Activated CD4-positive, alpha-beta T cell treated with anti-CD3 and anti-CD28 coated beads, Interleukin-2, amount 50 U/mL, for 24 hours (primary cell): ENCODE measurements around the gene SLC25A46.
A peak's percentile ranks its signal among the peaks of the same experiment; 100 is the strongest.
"Not testable (repeated sequence)": the region's sequence is repeated elsewhere in the genome, so short reads cannot be mapped to it uniquely, and the experiment has no call there.

Experiments used
- DNase-seq, 2 donors: peaks; one replicate each; pipeline ENCODE4 v3.0.0-alpha.2; 2020; ENCODE audit warnings: low read depth in 1 of 2, low spot score in 1 of 2

The SLC25A46 gene

DNA sequence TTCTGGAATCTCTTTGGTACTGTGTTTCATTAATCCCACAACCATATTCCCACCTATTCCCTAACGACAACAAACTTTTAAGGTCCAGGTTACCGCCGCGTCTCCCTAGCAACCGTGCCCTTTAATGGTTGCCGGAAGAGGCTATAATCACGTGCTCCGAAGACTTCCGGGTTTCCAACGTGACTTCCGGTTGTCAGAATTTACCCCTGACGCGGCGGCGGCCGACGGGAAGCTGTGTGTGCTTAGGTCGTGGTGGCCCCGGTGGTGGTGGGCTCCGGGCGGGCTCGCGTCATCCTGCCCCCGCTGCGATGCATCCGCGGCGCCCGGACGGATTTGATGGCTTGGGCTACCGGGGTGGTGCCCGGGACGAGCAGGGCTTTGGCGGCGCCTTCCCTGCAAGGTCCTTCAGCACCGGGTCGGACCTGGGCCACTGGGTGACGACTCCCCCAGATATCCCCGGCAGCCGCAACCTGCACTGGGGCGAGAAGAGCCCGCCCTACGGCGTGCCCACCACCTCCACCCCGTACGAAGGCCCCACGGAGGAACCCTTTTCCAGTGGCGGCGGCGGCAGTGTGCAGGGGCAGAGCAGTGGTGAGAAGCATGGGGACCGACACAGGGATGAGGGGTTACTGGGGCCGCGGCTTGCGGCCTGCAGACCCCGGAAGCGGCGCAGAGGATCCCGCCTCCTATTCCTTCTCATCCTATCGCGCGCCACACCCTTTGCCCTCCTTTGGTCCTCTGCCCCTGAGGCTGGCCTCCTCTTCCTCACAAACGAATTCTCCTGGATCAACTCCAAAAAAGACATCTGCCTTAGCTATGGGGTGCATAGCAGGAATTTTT, at the start of gene SLC25A46:
TSS of gene SLC25A46 (plus strand) at position 196 of the 840 bp plus-strand sequence. CDS start at position 309, 113 bp downstream.
- peak; percentile 69 to 88 for DNase-seq

GRCh38 chr5:110690587-110690986, 48.2 kb upstream of the SLC25A46 start:
- DNase-seq, result not testable (repeated sequence)

DNA sequence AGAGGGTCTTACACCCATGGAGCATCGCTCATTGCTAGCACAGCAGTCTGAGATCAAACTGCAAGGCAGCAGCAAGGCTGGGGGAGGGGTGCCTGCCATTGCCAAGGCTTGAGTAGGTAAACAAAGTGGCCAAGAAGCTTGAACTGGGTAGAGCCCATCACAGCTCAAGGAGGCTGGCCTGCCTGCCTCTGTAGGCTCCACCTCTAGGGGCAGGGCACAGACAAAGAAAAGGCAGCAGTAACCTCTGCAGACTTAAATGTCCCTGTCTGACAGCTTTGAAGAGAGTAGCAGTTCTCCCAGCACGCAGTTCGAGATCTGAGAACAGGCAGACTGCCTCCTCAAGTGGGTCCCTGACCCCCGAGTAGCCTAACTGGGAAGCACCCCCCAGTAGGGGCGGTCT, 46.1 kb upstream of the SLC25A46 start:
- DNase-seq, result not testable (repeated sequence)

DNA sequence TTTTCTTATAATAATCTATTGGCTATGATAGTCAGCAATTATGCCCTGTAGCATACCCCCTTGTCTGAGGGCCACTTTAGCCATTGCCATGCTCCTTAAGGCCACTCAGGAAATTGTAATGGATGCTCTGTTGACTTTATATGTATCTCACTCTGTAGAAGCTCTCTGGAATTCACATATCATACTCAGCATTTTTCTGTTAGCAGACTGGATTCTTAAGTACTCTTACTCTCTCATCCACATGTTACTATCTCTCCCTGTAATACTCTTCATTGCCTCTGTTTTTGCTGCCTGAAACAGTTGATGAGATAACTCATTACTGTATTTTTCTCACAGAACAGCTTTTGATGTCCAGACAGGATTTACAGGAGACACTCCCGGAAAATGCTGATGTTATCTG, 36.5 kb upstream of the SLC25A46 start:
- no peak for DNase-seq

DNA sequence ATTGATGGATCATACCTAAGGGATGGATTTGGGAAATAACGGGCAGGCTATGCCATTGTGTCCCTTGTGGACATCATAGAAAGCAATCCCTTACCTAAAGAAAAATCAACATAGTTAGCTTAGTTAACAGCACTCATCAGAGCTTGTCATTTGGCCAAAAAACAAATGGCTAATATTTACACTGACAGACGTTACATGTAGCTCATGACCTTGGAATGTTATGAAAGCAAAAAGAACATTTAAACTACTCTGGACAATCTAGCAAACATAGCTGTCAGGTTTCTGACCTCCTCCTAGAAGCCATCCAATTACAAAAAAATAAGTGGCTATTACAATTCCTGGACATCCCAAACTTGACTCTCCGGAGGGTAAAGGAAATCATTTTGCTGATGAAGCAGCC, 36.1 kb upstream of the SLC25A46 start:
- DNase-seq, result no peak

DNA sequence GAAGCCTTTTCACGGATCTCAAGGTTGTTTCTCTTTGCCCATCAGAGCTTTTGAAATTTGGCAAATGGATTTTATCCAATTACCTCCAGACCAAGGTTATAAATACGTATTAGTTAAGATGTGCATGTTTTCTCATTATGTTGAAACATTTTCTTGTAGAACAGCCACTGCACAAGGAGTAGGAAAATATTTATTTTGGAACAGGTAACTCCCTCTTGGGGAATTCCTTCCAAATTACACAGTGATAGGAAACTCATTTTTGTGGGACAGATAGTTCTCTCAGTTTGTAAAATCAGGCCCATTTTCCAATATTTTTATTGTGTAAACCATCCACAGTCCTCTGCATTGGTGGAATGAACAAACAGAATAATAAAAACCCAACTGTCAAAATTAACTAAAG, 35.3 kb upstream of the SLC25A46 start:
- DNase-seq, result no peak

- no peak for DNase-seq
Observed at GRCh38 chr5:110705349-110705748, 33.5 kb upstream of the SLC25A46 start.

GRCh38 chr5:110707260-110707844, 31.5 kb upstream of the SLC25A46 start:
- DNase-seq, result no peak

DNA sequence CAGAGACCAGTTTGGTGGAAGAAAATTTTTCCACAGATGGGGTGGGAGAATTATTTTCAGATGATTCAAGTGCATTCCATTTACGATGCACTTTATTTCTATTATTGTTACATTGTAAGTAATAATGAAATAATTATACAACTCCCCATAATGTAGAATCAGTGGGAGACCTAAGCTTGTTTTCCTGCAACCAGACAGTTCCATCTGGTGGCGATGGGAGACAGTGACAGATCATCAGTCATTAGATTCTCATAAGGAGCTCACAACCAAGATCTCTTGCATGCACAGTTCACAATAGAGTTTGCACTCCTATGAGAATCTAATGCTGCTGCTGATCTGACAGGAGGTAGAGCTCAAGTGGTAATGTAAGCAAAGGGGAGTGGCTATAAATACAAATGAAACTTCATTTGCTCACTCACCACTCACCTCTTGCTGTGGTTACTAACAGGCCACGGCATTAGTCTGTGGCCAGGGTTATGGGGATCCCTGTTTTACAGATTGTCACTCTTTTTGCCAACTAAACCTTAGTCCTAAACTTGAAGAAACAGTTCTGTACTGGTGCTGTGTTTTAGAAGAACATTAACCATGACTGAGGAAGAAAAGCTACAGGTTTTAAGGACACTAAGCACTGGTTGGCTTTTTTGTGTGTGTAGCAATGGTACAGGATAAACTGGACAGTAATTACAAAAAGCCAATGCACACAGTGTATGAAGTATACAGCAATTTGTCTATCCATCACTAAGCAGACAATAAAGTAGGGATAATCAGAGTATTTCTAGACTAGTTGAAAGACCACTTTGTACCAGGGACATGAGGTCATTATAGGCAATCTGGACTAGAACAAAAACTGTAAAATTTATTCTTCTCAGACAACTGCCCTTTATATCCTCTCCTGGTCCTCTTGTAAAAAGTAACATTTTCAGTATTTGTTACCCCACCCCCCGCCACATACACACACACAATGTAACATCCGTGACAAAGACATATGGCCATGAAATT, 22.3 kb upstream of the SLC25A46 start:
- DNase-seq, result no peak

GRCh38 chr5:110718311-110718710, 20.5 kb upstream of the SLC25A46 start:
- no peak for DNase-seq

- peak; percentile 37 to 72 for DNase-seq
Observed at GRCh38 chr5:110726249-110727024, 12.4 kb upstream of the SLC25A46 start, which contains the start of gene TMEM232. TSS of gene TMEM232 (minus strand) at chr5:110726671. CDS start at chr5:110667352, 59,319 bp downstream.

GRCh38 chr5:110727025-110727314, 11.8 kb upstream of the SLC25A46 start:
- DNase-seq, result no peak

- not testable (repeated sequence) for DNase-seq
Observed at GRCh38 chr5:110731499-110731898, 7.3 kb upstream of the SLC25A46 start.

DNA sequence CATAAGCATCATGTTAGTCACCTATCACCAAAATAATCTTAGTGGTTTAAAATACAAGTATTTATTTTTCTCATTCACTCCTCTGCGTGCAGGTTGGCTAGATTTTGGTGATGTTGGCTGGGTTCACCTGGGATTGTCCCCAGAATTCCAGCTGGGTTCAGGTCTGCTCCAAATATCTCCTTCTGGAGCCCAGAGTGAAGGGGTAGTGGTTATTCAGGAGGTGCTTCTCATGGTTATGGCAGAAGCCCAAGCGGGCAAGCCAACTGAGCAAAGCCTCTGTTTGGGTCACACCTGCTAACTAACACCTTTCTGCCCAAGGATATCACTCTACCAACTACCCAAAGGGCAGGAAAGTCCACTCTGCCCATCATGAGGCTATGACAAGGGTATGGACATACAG, 4.7 kb upstream of the SLC25A46 start:
- DNase-seq, result no peak

DNA sequence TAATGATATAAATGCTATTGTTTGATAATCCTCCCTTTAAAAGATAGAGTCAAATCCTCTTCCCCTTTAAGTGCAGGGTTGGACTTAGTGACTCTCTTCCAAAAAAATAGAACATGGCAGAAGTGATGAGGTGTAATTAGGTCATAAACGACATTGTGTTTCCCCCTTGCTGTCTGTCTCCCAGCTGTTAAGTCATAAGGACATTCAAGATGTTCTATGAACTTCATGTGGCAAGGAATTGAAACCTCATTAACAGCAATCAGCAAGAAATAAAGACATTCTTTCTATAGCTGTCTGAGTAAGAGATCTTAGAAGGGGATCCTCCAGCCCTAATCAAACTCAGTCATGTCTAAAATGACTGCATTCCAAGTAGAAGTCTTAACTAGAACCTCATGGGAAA, 3.3 kb upstream of the SLC25A46 start:
- DNase-seq, result no peak

GRCh38 chr5:110736753-110737152, 2.1 kb upstream of the SLC25A46 start:
- DNase-seq, result no peak

DNA sequence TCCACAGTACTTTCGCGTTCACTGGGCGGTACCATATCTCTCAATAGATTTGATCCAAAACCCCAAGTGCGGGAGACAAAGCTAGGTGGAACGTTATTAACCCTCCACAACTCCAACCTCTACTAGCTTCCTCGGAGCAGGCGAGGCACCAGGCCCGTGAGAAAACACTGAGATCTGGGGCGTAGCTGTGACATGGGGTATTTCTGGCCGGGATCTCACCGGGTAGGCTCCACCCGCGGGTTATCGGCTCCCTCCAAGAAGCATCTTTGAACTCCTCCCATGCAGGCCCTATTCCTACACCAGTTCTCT, 350 bp upstream of the SLC25A46 start:
- DNase-seq, result no peak

- peak in 1 of 2 donors; percentile 19 for DNase-seq
Observed at GRCh38 chr5:110751902-110752762, 13.3 kb downstream of the SLC25A46 start.

- no peak for DNase-seq
Observed at GRCh38 chr5:110752953-110753352, 14.1 kb downstream of the SLC25A46 start.

DNA sequence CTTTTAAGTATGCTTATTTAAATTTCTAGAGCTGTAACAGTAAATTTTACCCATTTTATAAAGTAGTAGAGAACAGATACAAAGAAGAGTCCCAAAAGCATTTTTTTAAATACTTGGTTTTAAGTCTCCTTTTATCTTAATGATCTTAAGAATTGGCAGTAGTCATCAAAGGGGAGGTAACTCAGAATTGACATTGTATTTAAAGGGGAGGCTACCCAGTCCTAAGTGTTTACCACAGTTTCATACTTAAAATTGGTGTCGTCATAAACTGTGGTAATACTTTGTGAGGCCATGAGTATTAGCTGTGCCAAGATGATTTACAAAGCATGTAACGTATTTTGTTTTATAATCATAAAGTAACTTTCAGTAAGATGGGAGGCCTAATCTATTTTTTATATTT, 14.8 kb downstream of the SLC25A46 start:
- DNase-seq, result no peak
